ENCODE data around the gene FAR2. TPM values are rescaled to one million over a fixed set of nuclear protein-coding genes. Genes with fewer than 3 reads are reported as not detected.

Gene FAR2
- total RNA-seq, 4 donors from 2014 or later = 8.4 to 16.6 (median 8.8) TPM

GRCh38 chr12:29277231-29277630 lies 128.2 kb downstream of the FAR2 start:
- Histone ChIP-seq H3K9me3 (no peaks in the 10 kb centered on the region), H3K27ac (no peak overlapping the region), H3K27me3 (no peaks in the 10 kb centered on the region), H3K4me1 (no peaks in the 10 kb centered on the region), H3K4me3 (no peak overlapping the region), H3K36me3 (peaks cover 0 to 14% (median 0%) of the 10 kb centered on the region in 3 donors)
- TF ChIP-seq EP300 (IDR thresholded peaks at IDR 0.05) (no peak), POLR2A (IDR thresholded peaks at IDR 0.05) (no peak)
- TF ChIP-seq, protein P1, sequence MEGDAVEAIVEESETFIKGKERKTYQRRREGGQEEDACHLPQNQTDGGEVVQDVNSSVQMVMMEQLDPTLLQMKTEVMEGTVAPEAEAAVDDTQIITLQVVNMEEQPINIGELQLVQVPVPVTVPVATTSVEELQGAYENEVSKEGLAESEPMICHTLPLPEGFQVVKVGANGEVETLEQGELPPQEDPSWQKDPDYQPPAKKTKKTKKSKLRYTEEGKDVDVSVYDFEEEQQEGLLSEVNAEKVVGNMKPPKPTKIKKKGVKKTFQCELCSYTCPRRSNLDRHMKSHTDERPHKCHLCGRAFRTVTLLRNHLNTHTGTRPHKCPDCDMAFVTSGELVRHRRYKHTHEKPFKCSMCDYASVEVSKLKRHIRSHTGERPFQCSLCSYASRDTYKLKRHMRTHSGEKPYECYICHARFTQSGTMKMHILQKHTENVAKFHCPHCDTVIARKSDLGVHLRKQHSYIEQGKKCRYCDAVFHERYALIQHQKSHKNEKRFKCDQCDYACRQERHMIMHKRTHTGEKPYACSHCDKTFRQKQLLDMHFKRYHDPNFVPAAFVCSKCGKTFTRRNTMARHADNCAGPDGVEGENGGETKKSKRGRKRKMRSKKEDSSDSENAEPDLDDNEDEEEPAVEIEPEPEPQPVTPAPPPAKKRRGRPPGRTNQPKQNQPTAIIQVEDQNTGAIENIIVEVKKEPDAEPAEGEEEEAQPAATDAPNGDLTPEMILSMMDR (IDR thresholded peaks at IDR 0.05) = no peak
- WGBS, 2 donors = 83 to 91% methylated on average over 4 of the region's 4 CpGs
- DNase-seq (ENCODE audit: low spot score in 2 of 2) = no peak

DNA sequence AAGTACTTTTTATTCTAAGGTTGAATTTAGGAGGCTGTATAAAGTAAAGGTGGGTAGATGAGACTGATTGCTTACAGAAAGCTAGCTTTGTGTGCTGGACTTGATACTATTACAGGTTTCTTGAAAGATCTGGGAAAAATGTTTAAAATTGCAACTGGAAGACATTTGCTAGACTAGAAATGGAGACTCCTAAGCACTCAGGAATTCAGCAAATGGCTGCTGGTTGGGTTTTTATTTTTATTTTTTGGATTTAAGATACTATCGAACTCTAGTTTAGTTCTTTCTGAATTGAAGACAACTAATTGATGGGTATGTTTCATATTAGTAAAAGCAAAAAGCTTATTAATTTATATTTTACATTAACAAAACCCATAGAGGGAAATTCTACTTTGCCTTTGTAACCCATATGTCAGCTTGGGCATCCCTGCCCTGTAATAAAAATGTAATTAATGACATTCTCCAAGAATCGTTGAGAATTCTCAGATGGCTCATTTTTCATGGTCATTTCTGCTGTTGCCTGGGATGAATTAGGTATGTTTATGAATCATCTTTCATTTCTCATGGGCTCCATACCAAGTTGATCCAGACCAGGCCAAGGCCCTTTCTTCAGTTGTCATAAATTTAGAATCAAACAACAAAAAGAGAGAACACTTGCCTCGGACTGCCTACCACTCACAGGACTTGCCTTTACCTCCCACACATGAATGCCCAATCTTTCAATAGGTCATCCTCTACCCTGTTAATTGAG lies 129.8 kb downstream of the FAR2 start:
- Histone ChIP-seq H3K36me3 (peaks cover 0 to 5% (median 0%) of the 10 kb centered on the region in 3 donors), H3K27ac (no peak overlapping the region)

DNA sequence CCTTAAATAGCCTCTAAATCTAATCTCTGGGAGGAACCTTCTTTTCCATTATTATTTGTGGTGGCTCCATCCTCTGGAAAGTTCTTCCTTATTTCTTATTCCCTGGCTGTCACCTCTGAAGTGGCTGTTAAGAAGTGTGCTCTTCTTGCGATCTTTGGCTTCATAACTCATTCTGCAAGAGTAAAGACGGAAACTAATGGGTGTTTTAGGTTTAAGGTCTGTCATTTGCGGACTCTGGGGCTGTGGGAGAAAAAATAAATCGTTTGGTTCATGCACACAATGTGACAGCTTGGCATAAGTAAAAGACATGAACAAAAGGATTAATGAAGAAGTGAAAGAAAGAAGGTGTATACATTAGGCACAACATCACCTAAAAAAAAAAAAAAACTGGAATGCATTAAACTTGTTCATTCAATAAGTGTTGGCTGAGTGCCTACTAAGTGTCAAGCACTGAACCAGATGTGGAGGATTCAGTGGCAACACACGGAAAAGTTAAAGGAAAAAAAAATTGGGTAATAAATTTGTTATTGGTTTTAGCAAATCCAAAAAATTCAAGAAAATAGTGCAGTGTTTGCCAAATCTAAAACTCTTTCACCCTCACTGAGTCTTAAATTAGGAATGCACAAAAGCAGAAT lies 132.4 kb downstream of the FAR2 start:
- Histone ChIP-seq H3K27me3 (no peaks in the 10 kb centered on the region), H3K9me3 (no peaks in the 10 kb centered on the region), H3K4me1 (no peaks in the 10 kb centered on the region), H3K36me3 (peaks cover 0 to 4% (median 0%) of the 10 kb centered on the region in 3 donors), H3K27ac (no peak overlapping the region), H3K4me3 (no peak overlapping the region)
- TF ChIP-seq POLR2A (IDR thresholded peaks at IDR 0.05) (no peak), EP300 (IDR thresholded peaks at IDR 0.05) (no peak)
- TF ChIP-seq, protein P1 (IDR thresholded peaks at IDR 0.05) = no peak
- 67 to 75% methylated on average over 5 of the region's 5 CpGs for WGBS, 2 donors
- no peak for DNase-seq (ENCODE audit: low spot score in 2 of 2)

More for the DNA sequence above, 129.8 kb downstream of the FAR2 start:
- Histone ChIP-seq H3K27me3 (no peaks in the 10 kb centered on the region), H3K4me3 (no peak overlapping the region), H3K4me1 (no peaks in the 10 kb centered on the region), H3K9me3 (no peaks in the 10 kb centered on the region)
- DNase-seq (ENCODE audit: low spot score in 2 of 2) = no peak
- WGBS, 2 donors = 45 to 48% methylated on average over 3 of the region's 3 CpGs
- TF ChIP-seq, protein P1 (IDR thresholded peaks at IDR 0.05) = no peak
- no peak for TF ChIP-seq POLR2A (IDR thresholded peaks at IDR 0.05)
- no peak for TF ChIP-seq EP300 (IDR thresholded peaks at IDR 0.05)

DNA sequence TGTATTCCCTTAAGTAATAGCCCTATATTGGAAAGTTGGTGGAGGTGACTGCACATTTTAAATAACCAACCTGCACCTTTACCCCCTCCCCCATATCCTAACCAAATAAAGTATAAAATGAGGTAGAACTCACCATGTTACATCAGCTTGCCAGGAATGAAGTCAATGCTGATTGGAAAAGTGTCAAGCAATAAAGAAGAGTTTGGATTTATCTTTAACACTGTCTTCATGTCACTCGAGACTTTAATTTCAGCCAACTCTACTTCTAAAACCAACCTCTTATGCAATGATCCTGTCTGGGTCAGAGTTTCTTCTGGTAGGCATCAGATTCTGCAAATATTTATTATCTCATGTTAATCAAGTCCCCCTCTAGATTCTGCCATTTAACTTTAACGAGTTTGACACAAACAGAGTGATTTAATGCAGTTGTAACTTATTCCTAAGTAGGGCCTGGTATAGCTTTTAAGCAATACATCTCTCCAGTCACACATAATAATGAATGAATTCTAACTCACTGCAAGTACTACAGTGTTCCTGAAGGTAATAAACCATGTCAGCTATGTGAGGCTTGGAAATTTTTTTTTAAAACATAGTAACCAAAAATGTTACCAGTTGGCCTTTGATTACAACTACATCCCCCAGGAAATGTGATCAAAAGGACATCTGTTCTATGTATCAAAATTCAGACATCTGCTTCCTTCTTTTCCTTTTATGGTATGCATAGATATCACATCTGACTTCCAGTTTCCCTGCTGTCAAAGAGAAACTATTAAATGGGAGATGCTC lies 133.1 kb downstream of the FAR2 start:
- 62 to 64% methylated on average over 2 of the region's 2 CpGs for WGBS, 2 donors
- Histone ChIP-seq H3K27me3 (no peaks in the 10 kb centered on the region), H3K4me3 (no peak overlapping the region), H3K9me3 (no peaks in the 10 kb centered on the region), H3K4me1 (no peaks in the 10 kb centered on the region), H3K36me3 (peaks cover 0 to 4% (median 0%) of the 10 kb centered on the region in 3 donors), H3K27ac (no peak overlapping the region)
- no peak for DNase-seq (ENCODE audit: low spot score in 2 of 2)
- no peak for TF ChIP-seq POLR2A (IDR thresholded peaks at IDR 0.05)
- no peak for TF ChIP-seq EP300 (IDR thresholded peaks at IDR 0.05)
- TF ChIP-seq, protein P1 (IDR thresholded peaks at IDR 0.05) = no peak

All from tibial nerve (tissue), 4 donors.